Keratinocyte (primary cell): ENCODE measurements around the gene ZNF41. TPM values are rescaled to one million over a fixed set of nuclear protein-coding genes. Genes with fewer than 3 reads are reported as not detected.

Experiments
- DNase-seq: peaks from one replicate; pipeline ENCODE4 v3.0.0-alpha.2; 2011; ENCODE audit warnings: low read depth, missing footprints, low spot score
- FAIRE-seq: peaks from 2 replicates; lab custom pipeline; 2011; peaks lifted over from hg19 to GRCh38; lab: Jason Lieb, UNC
- H2AFZ ChIP-seq: 2 replicates; pipeline ENCODE4 v1.6.0; 2012; ENCODE audit warnings: low read length, control low read depth, inconsistent platforms; ENCODE audit not compliant: control insufficient read depth
- H3K27ac ChIP-seq: 2 replicates; pipeline ENCODE4 v1.5.1; 2011; ENCODE audit warnings: low read length; ENCODE audit not compliant: control insufficient read depth, insufficient read depth
- H3K27me3 ChIP-seq: 3 replicates; pipeline ENCODE4 v1.6.0; 2011; ENCODE audit warnings: low read length; ENCODE audit not compliant: control insufficient read depth, insufficient read depth; ENCODE audit errors: extremely low read depth
- H3K36me3 ChIP-seq, 2 experiments: 2 replicates in 1 of 2; 3 replicates in 1 of 2; pipeline ENCODE4 v1.5.1; 2011; ENCODE audit warnings: low read length in 2 of 2, mild to moderate bottlenecking in 1 of 2; ENCODE audit not compliant: control insufficient read depth in 2 of 2, insufficient read depth in 2 of 2; ENCODE audit errors: extremely low read depth in 1 of 2
- H3K4me1 ChIP-seq: 3 replicates; pipeline ENCODE4 v1.5.1; 2011; ENCODE audit warnings: low read length; ENCODE audit not compliant: control insufficient read depth, insufficient read depth; ENCODE audit errors: extremely low read depth
- H3K4me2 ChIP-seq: 3 replicates; pipeline ENCODE4 v1.6.0; 2011; ENCODE audit warnings: low read depth, low read length; ENCODE audit not compliant: control insufficient read depth, insufficient read depth; ENCODE audit errors: extremely low read depth
- H3K4me3 ChIP-seq, 3 experiments: fragments of 200-600 bp in 1 of 3; sonication (generic) in 1 of 3; 2 replicates in 2 of 3; 3 replicates in 1 of 3; pipeline ENCODE4 v1.5.1; 2011 to 2016; ENCODE audit warnings: low read length in 3 of 3, mild to moderate bottlenecking in 3 of 3, control low read depth in 2 of 3, inconsistent platforms in 1 of 3, low read depth in 1 of 3, mixed read lengths in 1 of 3, mixed run types in 1 of 3, moderate library complexity in 1 of 3; ENCODE audit not compliant: control insufficient read depth in 2 of 3, insufficient read depth in 2 of 3; ENCODE audit errors: extremely low read depth in 1 of 3
- H3K79me2 ChIP-seq: 2 replicates; pipeline ENCODE4 v1.6.0; 2012; ENCODE audit warnings: low read length; ENCODE audit not compliant: control insufficient read depth, insufficient read depth
- H3K9ac ChIP-seq: 3 replicates; pipeline ENCODE4 v1.6.0; 2011; ENCODE audit warnings: low read length; ENCODE audit not compliant: control insufficient read depth, insufficient read depth; ENCODE audit errors: extremely low read depth
- H3K9me1 ChIP-seq: 3 replicates; pipeline ENCODE4 v1.6.0; 2011; ENCODE audit warnings: low read length; ENCODE audit not compliant: control insufficient read depth, insufficient read depth; ENCODE audit errors: extremely low read depth
- H3K9me3 ChIP-seq: 2 replicates; pipeline ENCODE4 v1.5.1; 2012; ENCODE audit warnings: low read depth, low read length; ENCODE audit not compliant: control insufficient read depth
- H4K20me1 ChIP-seq: 3 replicates; pipeline ENCODE4 v1.6.0; 2011; ENCODE audit warnings: low read length; ENCODE audit not compliant: control insufficient read depth, insufficient read depth; ENCODE audit errors: extremely low read depth
- EZH2 ChIP-seq: IDR thresholded peaks from one replicate; pipeline ENCODE4 v1.6.1; 2012; ENCODE audit warnings: inconsistent platforms, mild to moderate bottlenecking, low read length, moderate library complexity
- dilution Hi-C: fragments of 300-500 bp; cut with MboI; formaldehyde crosslinking; loops from one replicate; pipeline ENCODE4 v1.7.0; 2020; ENCODE audit warnings: low sequenced_read_pairs; ENCODE audit not compliant: extremely low pct_ligation_motif_present
- polyA plus RNA-seq, 5 experiments: library from polyadenylated mRNA; depleted of rRNA in 3 of 5; stranded (reverse) in 3 of 5; stranded (forward) in 1 of 5; unstranded in 1 of 5; fragments of >200 nt; gene quantifications; 1 replicate in 1 of 5; 2 replicates in 3 of 5; 3 replicates in 1 of 5; pipeline versions ENCODE4 v1.2.1 to v1.2.3, GENCODE V29; 2011 to 2012; ENCODE audit warnings: missing spikeins in 2 of 5, low read depth in 1 of 5, low replicate concordance in 1 of 5
- TF ChIP-seq, protein P1 (sequence below), 3 experiments: IDR thresholded peaks in 1 of 3; conservative IDR thresholded peaks in 1 of 3; optimal IDR thresholded peaks in 1 of 3; 2 replicates in 2 of 3; 3 replicates in 1 of 3; pipeline versions ENCODE3 to v1.5.1; 2011; ENCODE audit warnings: low read length in 3 of 3, mild to moderate bottlenecking in 3 of 3, moderate library complexity in 2 of 3, control low read depth in 1 of 3, inconsistent platforms in 1 of 3; ENCODE audit not compliant: insufficient read depth in 2 of 3; ENCODE audit errors: extremely low read depth in 1 of 3

Gene ZNF41
- polyA plus RNA-seq, 1 donor (not counting 4 experiments of a cell fraction or from before 2014, with no cell fraction given), result 5.0 TPM

- FAIRE-seq (no peak), DNase-seq (no peak)
- no peaks in the 10 kb centered on the region for H3K36me3 ChIP-seq
- H3K9ac ChIP-seq, result no peak overlapping the region
- no peak overlapping the region for H3K27ac ChIP-seq
- no peak overlapping the region for H3K4me2 ChIP-seq
- H3K27me3 ChIP-seq, result no peaks in the 10 kb centered on the region
- H3K9me3 ChIP-seq, result no peaks in the 10 kb centered on the region
- no peaks in the 10 kb centered on the region for H3K9me1 ChIP-seq
- H3K4me1 ChIP-seq, result no peaks in the 10 kb centered on the region
- H4K20me1 ChIP-seq, result no peaks in the 10 kb centered on the region
- H3K79me2 ChIP-seq, result peaks cover 4% of the 10 kb centered on the region
- TF ChIP-seq, protein P1, sequence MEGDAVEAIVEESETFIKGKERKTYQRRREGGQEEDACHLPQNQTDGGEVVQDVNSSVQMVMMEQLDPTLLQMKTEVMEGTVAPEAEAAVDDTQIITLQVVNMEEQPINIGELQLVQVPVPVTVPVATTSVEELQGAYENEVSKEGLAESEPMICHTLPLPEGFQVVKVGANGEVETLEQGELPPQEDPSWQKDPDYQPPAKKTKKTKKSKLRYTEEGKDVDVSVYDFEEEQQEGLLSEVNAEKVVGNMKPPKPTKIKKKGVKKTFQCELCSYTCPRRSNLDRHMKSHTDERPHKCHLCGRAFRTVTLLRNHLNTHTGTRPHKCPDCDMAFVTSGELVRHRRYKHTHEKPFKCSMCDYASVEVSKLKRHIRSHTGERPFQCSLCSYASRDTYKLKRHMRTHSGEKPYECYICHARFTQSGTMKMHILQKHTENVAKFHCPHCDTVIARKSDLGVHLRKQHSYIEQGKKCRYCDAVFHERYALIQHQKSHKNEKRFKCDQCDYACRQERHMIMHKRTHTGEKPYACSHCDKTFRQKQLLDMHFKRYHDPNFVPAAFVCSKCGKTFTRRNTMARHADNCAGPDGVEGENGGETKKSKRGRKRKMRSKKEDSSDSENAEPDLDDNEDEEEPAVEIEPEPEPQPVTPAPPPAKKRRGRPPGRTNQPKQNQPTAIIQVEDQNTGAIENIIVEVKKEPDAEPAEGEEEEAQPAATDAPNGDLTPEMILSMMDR (optimal IDR thresholded peaks at IDR 0.05 in 1 of 3, IDR thresholded peaks at IDR 0.05 in 1 of 3, conservative IDR thresholded peaks at IDR 0.05 in 1 of 3; ENCODE audit: extremely low read depth in 1 of 3, insufficient read depth in 2 of 3, low read length in 3 of 3), result no peak
- TF ChIP-seq EZH2, result no peak
- H3K4me3 ChIP-seq, result no peak overlapping the region
- no peak overlapping the region for H2AFZ ChIP-seq
- dilution Hi-C loops, result no loop called here
These were observed 7.5 kb downstream of the ZNF41 start for GRCh38 chrX:47475476-47475875.

DNA sequence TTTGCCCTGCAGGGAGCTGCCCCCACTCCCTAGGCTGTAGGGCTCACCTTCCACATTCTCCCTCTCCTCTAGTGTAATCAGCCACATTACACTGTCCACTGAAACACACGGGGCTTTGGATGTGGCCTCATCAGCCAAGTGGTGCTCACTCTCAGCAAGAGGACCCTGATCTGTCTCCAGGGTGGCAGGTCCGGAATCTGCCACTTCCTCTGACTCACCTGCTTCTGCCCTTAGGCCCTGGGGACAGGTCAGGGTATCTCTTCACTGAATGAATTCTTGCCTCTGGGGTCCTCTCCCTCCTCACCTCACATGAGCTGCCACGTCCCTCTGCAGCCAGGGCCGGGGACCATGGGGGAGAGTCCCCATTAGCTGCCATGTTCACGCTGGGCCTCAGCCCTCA is 15.9 kb downstream of the ZNF41 start:
- Histone ChIP-seq H3K27me3 (no peaks in the 10 kb centered on the region), H3K4me3 (no peak overlapping the region), H3K9ac (no peak overlapping the region), H3K4me1 (no peaks in the 10 kb centered on the region), H3K27ac (no peak overlapping the region), H3K9me1 (no peaks in the 10 kb centered on the region), H3K36me3 (no peaks in the 10 kb centered on the region), H2AFZ (no peak overlapping the region), H4K20me1 (no peaks in the 10 kb centered on the region), H3K9me3 (no peaks in the 10 kb centered on the region), H3K79me2 (no peaks in the 10 kb centered on the region), H3K4me2 (no peak overlapping the region)
- DNase-seq (no peak), FAIRE-seq (no peak)
- TF ChIP-seq EZH2, result no peak
- TF ChIP-seq, protein P1 (optimal IDR thresholded peaks at IDR 0.05 in 1 of 3, IDR thresholded peaks at IDR 0.05 in 1 of 3, conservative IDR thresholded peaks at IDR 0.05 in 1 of 3; ENCODE audit: extremely low read depth in 1 of 3, insufficient read depth in 2 of 3, low read length in 3 of 3), result no peak
- dilution Hi-C loops, result no loop called here
